CD4-positive, alpha-beta T cell treated with Interleukin-17A for 4 hours (primary cell): ENCODE results near the gene EFTUD2.

Experiments used
- DNase-seq: peaks from one replicate; pipeline ENCODE4 v3.0.0-alpha.2; 2020; ENCODE audit warnings: mixed read lengths

Gene EFTUD2

GRCh38 chr17:44804302-44805089 lies 94.7 kb downstream of the EFTUD2 start:
- no peak for DNase-seq

- no peak for DNase-seq
These were observed 97.4 kb downstream of the EFTUD2 start for GRCh38 chr17:44801880-44802279.
